ENCODE results near the gene PFDN6.

DNA sequence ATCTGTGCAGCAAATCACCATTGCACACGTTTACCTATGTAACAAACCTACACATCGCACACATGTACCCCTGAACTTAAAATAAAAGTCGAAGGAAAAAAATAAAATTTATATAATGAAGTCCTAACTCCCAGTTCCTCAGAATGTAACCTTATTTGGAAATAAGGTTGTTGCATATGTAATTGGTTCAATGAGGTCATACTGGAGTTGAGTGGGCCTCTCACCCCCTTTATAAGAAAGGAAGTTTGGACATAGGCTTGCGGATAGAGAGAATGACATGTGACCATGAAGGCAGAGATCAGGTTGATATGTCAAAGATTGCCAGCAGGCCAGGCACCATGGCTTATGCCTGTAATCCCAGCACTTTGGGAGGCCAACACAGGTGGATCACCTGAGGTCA is 44.3 kb downstream of the PFDN6 start:
- TF ChIP-seq, protein P1, sequence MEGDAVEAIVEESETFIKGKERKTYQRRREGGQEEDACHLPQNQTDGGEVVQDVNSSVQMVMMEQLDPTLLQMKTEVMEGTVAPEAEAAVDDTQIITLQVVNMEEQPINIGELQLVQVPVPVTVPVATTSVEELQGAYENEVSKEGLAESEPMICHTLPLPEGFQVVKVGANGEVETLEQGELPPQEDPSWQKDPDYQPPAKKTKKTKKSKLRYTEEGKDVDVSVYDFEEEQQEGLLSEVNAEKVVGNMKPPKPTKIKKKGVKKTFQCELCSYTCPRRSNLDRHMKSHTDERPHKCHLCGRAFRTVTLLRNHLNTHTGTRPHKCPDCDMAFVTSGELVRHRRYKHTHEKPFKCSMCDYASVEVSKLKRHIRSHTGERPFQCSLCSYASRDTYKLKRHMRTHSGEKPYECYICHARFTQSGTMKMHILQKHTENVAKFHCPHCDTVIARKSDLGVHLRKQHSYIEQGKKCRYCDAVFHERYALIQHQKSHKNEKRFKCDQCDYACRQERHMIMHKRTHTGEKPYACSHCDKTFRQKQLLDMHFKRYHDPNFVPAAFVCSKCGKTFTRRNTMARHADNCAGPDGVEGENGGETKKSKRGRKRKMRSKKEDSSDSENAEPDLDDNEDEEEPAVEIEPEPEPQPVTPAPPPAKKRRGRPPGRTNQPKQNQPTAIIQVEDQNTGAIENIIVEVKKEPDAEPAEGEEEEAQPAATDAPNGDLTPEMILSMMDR (optimal IDR thresholded peaks at IDR 0.05 in 1 of 3, IDR thresholded peaks at IDR 0.05 in 1 of 3, conservative IDR thresholded peaks at IDR 0.05 in 1 of 3; ENCODE audit: extremely low read depth in 1 of 3, insufficient read depth in 2 of 3, low read length in 3 of 3) = no peak
- TF ChIP-seq EZH2 (IDR thresholded peaks at IDR 0.05; ENCODE audit: low read length) = no peak
